Measurements from ENCODE around the gene SCRT2. TPM values are rescaled to one million over a fixed set of nuclear protein-coding genes. Genes with fewer than 3 reads are reported as not detected.

Gene SCRT2
- total and polyA plus RNA-seq, 2 donors (not counting 3 experiments of a cell fraction or from before 2014, with no cell fraction given): not detected

DNA sequence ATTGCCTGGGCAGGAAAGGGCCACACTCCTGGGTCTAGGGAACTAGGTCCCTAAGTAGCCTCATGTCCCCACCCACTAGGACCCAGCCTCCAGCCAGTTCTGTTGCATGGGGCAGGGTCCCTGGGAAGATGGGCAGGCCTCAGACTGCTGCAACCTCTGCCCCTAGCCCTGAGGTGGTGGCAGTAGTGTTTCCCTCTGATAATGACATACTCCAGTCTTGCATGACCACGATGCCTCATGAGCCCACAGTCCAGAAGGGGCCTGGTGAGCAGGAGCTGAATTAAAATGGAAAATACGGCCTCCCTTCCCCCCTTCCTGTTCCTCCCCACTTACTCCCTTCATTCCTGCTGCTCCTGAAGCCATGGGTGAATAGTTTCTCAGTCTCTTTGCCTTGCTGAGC is 36.0 kb upstream of the SCRT2 start:
- Histone ChIP-seq H3K4me2 (ENCODE audit: insufficient read depth, low read length) (no peak overlapping the region), H3K4me1 (ENCODE audit: control insufficient read depth, extremely low read depth, insufficient read depth, low read length) (no peaks in the 10 kb centered on the region), H3K27me3 (ENCODE audit: control insufficient read depth in 2 of 2, insufficient read depth in 2 of 2, low read length in 2 of 2) (peaks cover 22 to 28% of the 10 kb centered on the region in 2 experiments), H3K9me1 (replicated peaks; ENCODE audit: control insufficient read depth, extremely low read depth, insufficient read depth, low read length) (no peaks in the 10 kb centered on the region), H3K9me3 (replicated peaks; ENCODE audit: control insufficient read depth, insufficient read depth, low read length) (no peaks in the 10 kb centered on the region), H3K9ac (replicated peaks; ENCODE audit: extremely low read depth, insufficient read depth, low read length) (no peak overlapping the region), H2AFZ (ENCODE audit: low read depth, low read length) (no peak overlapping the region), H3K27ac (ENCODE audit: insufficient read depth, low read depth, low read length) (no peak overlapping the region), H4K20me1 (replicated peaks; ENCODE audit: control insufficient read depth, extremely low read depth, insufficient read depth, low read length) (no peaks in the 10 kb centered on the region), H3K36me3 (ENCODE audit: control insufficient read depth in 2 of 2, extremely low read depth in 1 of 2, insufficient read depth in 2 of 2, low read length in 2 of 2) (no peaks in the 10 kb centered on the region), H3K4me3 (replicated peaks in 1 of 3; ENCODE audit: insufficient read depth in 1 of 3, low read depth in 1 of 3, low read length in 3 of 3) (no peak overlapping the region), H3K79me2 (ENCODE audit: control insufficient read depth, insufficient read depth, low read length) (no peaks in the 10 kb centered on the region)
- CTCF ChIA-PET: interaction anchor here (0.8 kb wide), 1 partner anchor 27 kb away, joined by 3 read pairs; no protein-coding TSS in a partner anchor
- intact Hi-C loops (cut with micrococcal nuclease): no loop called here
- no peak for TF ChIP-seq POLR2AphosphoS5 (IDR thresholded peaks at IDR 0.05; ENCODE audit: insufficient read depth, low read depth, low read length)
- no TSS peak for BruUV-seq (replicated peaks)
- FAIRE-seq: no peak
- POLR2A ChIA-PET: no interaction called here
- DNase-seq (ENCODE audit: low read depth, low spot score): no peak
- dilution Hi-C loops (cut with MboI; ENCODE audit: extremely low pct_ligation_motif_present, low sequenced_read_pairs): no loop called here

- no peak for TF ChIP-seq FOS (IDR thresholded peaks at IDR 0.05; ENCODE audit: borderline replicate concordance, insufficient read depth, low read length)
- no peak for TF ChIP-seq JUN (IDR thresholded peaks at IDR 0.05; ENCODE audit: borderline replicate concordance, insufficient read depth, insufficient read length, low read depth)
- no peak for TF ChIP-seq POLR2A (IDR thresholded peaks at IDR 0.05; ENCODE audit: low read depth, low read length)
- no peak for TF ChIP-seq EZH2 (IDR thresholded peaks at IDR 0.05; ENCODE audit: borderline replicate concordance, low read depth, low read length, severe bottlenecking)
- no peak for TF ChIP-seq GATA2 (IDR thresholded peaks at IDR 0.05; ENCODE audit: insufficient read depth, insufficient read length, low read depth, low read length)
- TF ChIP-seq, protein P1, sequence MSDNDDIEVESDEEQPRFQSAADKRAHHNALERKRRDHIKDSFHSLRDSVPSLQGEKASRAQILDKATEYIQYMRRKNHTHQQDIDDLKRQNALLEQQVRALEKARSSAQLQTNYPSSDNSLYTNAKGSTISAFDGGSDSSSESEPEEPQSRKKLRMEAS (IDR thresholded peaks at IDR 0.05; ENCODE audit: insufficient read depth, insufficient read length): no peak
- TF ChIP-seq MYC (IDR thresholded peaks at IDR 0.05; ENCODE audit: low read depth, low read length): no peak
- no peak for TF ChIP-seq POLR2AphosphoS5 (IDR thresholded peaks at IDR 0.05; ENCODE audit: insufficient read depth, low read depth, low read length)
- TF ChIP-seq, protein P2, sequence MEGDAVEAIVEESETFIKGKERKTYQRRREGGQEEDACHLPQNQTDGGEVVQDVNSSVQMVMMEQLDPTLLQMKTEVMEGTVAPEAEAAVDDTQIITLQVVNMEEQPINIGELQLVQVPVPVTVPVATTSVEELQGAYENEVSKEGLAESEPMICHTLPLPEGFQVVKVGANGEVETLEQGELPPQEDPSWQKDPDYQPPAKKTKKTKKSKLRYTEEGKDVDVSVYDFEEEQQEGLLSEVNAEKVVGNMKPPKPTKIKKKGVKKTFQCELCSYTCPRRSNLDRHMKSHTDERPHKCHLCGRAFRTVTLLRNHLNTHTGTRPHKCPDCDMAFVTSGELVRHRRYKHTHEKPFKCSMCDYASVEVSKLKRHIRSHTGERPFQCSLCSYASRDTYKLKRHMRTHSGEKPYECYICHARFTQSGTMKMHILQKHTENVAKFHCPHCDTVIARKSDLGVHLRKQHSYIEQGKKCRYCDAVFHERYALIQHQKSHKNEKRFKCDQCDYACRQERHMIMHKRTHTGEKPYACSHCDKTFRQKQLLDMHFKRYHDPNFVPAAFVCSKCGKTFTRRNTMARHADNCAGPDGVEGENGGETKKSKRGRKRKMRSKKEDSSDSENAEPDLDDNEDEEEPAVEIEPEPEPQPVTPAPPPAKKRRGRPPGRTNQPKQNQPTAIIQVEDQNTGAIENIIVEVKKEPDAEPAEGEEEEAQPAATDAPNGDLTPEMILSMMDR (IDR thresholded peaks at IDR 0.05; ENCODE audit: extremely low read depth in 1 of 2, insufficient read depth in 1 of 2, low read depth in 1 of 2, low read length in 2 of 2): no peak
- no TSS peak for BruUV-seq (replicated peaks)
- Histone ChIP-seq H3K9me3 (replicated peaks; ENCODE audit: control insufficient read depth, insufficient read depth, low read length) (no peaks in the 10 kb centered on the region), H3K27me3 (ENCODE audit: control insufficient read depth in 2 of 2, insufficient read depth in 2 of 2, low read length in 2 of 2) (peaks cover 22 to 28% of the 10 kb centered on the region in 2 experiments), H3K9me1 (replicated peaks; ENCODE audit: control insufficient read depth, extremely low read depth, insufficient read depth, low read length) (no peaks in the 10 kb centered on the region), H4K20me1 (replicated peaks; ENCODE audit: control insufficient read depth, extremely low read depth, insufficient read depth, low read length) (no peaks in the 10 kb centered on the region), H3K9ac (replicated peaks; ENCODE audit: extremely low read depth, insufficient read depth, low read length) (no peak overlapping the region), H3K27ac (ENCODE audit: insufficient read depth, low read depth, low read length) (no peak overlapping the region), H3K4me1 (ENCODE audit: control insufficient read depth, extremely low read depth, insufficient read depth, low read length) (no peaks in the 10 kb centered on the region), H3K36me3 (ENCODE audit: control insufficient read depth in 2 of 2, extremely low read depth in 1 of 2, insufficient read depth in 2 of 2, low read length in 2 of 2) (no peaks in the 10 kb centered on the region), H2AFZ (ENCODE audit: low read depth, low read length) (no peak overlapping the region), H3K4me3 (replicated peaks in 1 of 3; ENCODE audit: insufficient read depth in 1 of 3, low read depth in 1 of 3, low read length in 3 of 3) (no peak overlapping the region), H3K4me2 (ENCODE audit: insufficient read depth, low read length) (no peak overlapping the region), H3K79me2 (ENCODE audit: control insufficient read depth, insufficient read depth, low read length) (no peaks in the 10 kb centered on the region)
- ChIA-PET POLR2A (no interaction called here), CTCF (interaction anchor here (0.6 to 0.8 kb wide), 2 partner anchors 28 to 1664 kb away, joined by 3 read pairs; no protein-coding TSS in a partner anchor)
- DNase-seq (ENCODE audit: low read depth, low spot score) (no peak), FAIRE-seq (no peak)
- intact Hi-C loops (cut with micrococcal nuclease) (no loop called here), dilution Hi-C loops (cut with MboI; ENCODE audit: extremely low pct_ligation_motif_present, low sequenced_read_pairs) (no loop called here)
These were observed 35.3 kb upstream of the SCRT2 start for GRCh38 chr20:710780-711450.

Measured in endothelial cell of umbilical vein (primary cell).